CD4-positive, alpha-beta T cell treated with Interleukin-21 for 1 hour (primary cell): ENCODE data around the gene INPP5F.
A peak's percentile ranks its signal among the peaks of the same experiment; 100 is the strongest.
"Not testable (repeated sequence)": the region's sequence is repeated elsewhere in the genome, so short reads cannot be mapped to it uniquely, and the experiment has no call there.

Experiments
- DNase-seq: peaks from one replicate; pipeline ENCODE4 v3.0.0-alpha.2; 2020

The INPP5F gene

GRCh38 chr10:119748871-119749270 lies 23.0 kb downstream of the INPP5F start:
- no peak for DNase-seq

GRCh38 chr10:119749455-119749854 lies 23.6 kb downstream of the INPP5F start:
- DNase-seq = no peak

- DNase-seq = peak; percentile 72
Observed at GRCh38 chr10:119750391-119751230, 24.8 kb downstream of the INPP5F start.

GRCh38 chr10:119753309-119753708 lies 27.5 kb downstream of the INPP5F start:
- no peak for DNase-seq

- no peak for DNase-seq
Observed at GRCh38 chr10:119754085-119754484, 28.2 kb downstream of the INPP5F start.

- no peak for DNase-seq
Observed at GRCh38 chr10:119754936-119755335, 29.1 kb downstream of the INPP5F start.

GRCh38 chr10:119755446-119755845 lies 29.6 kb downstream of the INPP5F start:
- DNase-seq = no peak

GRCh38 chr10:119758448-119759195 lies 32.8 kb downstream of the INPP5F start:
- DNase-seq = no peak

- no peak for DNase-seq
Observed at GRCh38 chr10:119759832-119760231, 34.0 kb downstream of the INPP5F start.

GRCh38 chr10:119761106-119761505 lies 35.3 kb downstream of the INPP5F start:
- no peak for DNase-seq

- DNase-seq = no peak
Observed at GRCh38 chr10:119762035-119762434, 36.2 kb downstream of the INPP5F start.

GRCh38 chr10:119762805-119763798 lies 37.3 kb downstream of the INPP5F start:
- DNase-seq = no peak

- no peak for DNase-seq
Observed at GRCh38 chr10:119768455-119769094, 42.7 kb downstream of the INPP5F start.

- DNase-seq = no peak
Observed at GRCh38 chr10:119769886-119770285, 44.0 kb downstream of the INPP5F start.

- no peak for DNase-seq
Observed at GRCh38 chr10:119770928-119771327, 45.1 kb downstream of the INPP5F start.

- no peak for DNase-seq
Observed at GRCh38 chr10:119772334-119772733, 46.5 kb downstream of the INPP5F start.

- DNase-seq = not testable (repeated sequence)
Observed at GRCh38 chr10:119773041-119773440, 47.2 kb downstream of the INPP5F start.

GRCh38 chr10:119775529-119775928 lies 49.7 kb downstream of the INPP5F start:
- no peak for DNase-seq

- DNase-seq = no peak
Observed at GRCh38 chr10:119776536-119776935, 50.7 kb downstream of the INPP5F start.

- DNase-seq = no peak
Observed at GRCh38 chr10:119777686-119778085, 51.8 kb downstream of the INPP5F start.

GRCh38 chr10:119778776-119779445 lies 53.1 kb downstream of the INPP5F start:
- no peak for DNase-seq
